Ascending aorta (tissue), 2 donors: Measurements from ENCODE around the gene ELANE. TPM values are rescaled to one million over a fixed set of nuclear protein-coding genes. Genes with fewer than 3 reads are reported as not detected.
"Not testable (repeated sequence)": the region's sequence is repeated elsewhere in the genome, so short reads cannot be mapped to it uniquely, and the experiment has no call there.

Experiments
- DNase-seq, 2 donors: peaks; one replicate each; pipeline ENCODE4 v3.0.0-alpha.2; 2019; ENCODE audit warnings: low spot score in 2 of 2
- H3K27ac ChIP-seq, 2 donors: fragments of 200-600 bp; sonication (generic); one replicate each; pipeline ENCODE4 v1.5.1; 2016 to 2017; ENCODE audit warnings: mild to moderate bottlenecking in 1 of 2
- H3K27me3 ChIP-seq: fragments of 200-600 bp; sonication (generic); one replicate; pipeline ENCODE4 v1.5.1; 2017
- H3K36me3 ChIP-seq, 2 donors: fragments of 200-600 bp; sonication (generic); one replicate each; pipeline ENCODE4 v1.5.1; 2016
- H3K4me1 ChIP-seq, 2 donors: fragments of 200-600 bp; sonication (generic); one replicate each; pipeline ENCODE4 v1.5.1; 2016 to 2017; ENCODE audit warnings: mild to moderate bottlenecking in 1 of 2
- H3K4me3 ChIP-seq, 2 donors: fragments of 200-600 bp; sonication (generic); one replicate each; pipeline ENCODE4 v1.5.1; 2016 to 2017; ENCODE audit warnings: mild to moderate bottlenecking in 1 of 2
- H3K9me3 ChIP-seq, 2 donors: fragments of 200-600 bp; sonication (generic); one replicate each; pipeline ENCODE4 v1.5.1; 2016
- CTCF ChIP-seq, 3 experiments: fragments of 200-600 bp in 2 of 3; fragments of 450-650 bp in 1 of 3; sonication (generic) in 2 of 3; IDR thresholded peaks; one replicate each; pipeline ENCODE4 v1.5.1; 2016 to 2019; ENCODE audit warnings: antibody characterized with exemption in 3 of 3, mild to moderate bottlenecking in 1 of 3, moderate library complexity in 1 of 3
- intact Hi-C: fragments of 100-400 bp; cut with DNase I; formaldehyde crosslinking; loops from one replicate; pipeline ENCODE4 v1.15.1; 2023
- total RNA-seq: library from RNA; depleted of rRNA; stranded (reverse); fragments of >200 nt; gene quantifications from one replicate; pipeline ENCODE4 v1.1.0, GENCODE V29; 2016

Gene ELANE
- total RNA-seq, 1 donor from 2014 or later = not detected

DNA sequence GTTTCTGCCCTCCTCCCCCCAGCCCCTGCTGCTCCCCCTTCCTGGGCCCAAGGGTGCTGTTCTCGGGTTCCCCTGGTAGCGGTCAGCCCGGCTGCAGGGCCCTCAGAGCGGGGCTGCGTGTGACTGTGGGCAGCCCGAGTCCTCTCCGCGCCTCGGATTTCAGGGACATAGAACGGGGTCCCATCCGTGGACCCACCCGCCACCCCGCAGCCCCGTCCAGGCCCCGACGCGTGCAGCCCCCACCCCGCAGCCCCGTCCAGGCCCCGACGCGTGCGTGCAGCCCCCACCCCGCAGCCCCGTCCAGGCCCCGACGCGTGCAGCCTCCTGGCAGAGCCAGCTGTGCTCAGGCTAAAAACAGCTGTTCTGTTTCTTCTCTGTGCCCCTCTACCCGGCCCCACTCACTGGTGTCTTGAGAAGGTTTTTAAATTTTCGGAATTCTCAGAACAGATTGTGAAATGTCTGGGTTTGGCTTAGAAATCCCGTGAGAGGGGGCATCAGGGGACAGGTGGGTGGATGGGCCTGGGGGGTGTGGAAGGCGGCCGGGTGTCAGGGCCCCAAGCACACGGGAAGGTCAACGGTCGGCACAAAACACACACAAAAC, 16.8 kb upstream of the ELANE start:
- no peaks in the 10 kb centered on the region for H3K4me1 ChIP-seq
- intact Hi-C loops = no loop called here
- peaks cover 4% of the 10 kb centered on the region for H3K27me3 ChIP-seq

GRCh38 chr19:840519-841206, 11.4 kb upstream of the ELANE start, which contains the start of gene PRTN3:
TSS of gene PRTN3 (plus strand) at chr19:840999. CDS start at chr19:841009, 10 bp downstream.
- DNase-seq = no peak
- no peaks in the 10 kb centered on the region for H3K36me3 ChIP-seq
- H3K4me1 ChIP-seq = peaks cover 7% of the 10 kb centered on the region in 2 donors
- intact Hi-C loops = no loop called here
- TF ChIP-seq CTCF (IDR thresholded peaks at IDR 0.05) = no peak
- H3K27me3 ChIP-seq = peaks cover 16% of the 10 kb centered on the region
- H3K27ac ChIP-seq = no peak within 1 kb of the TSS
- H3K9me3 ChIP-seq = no peaks in the 10 kb centered on the region
- no peak within 1 kb of the TSS for H3K4me3 ChIP-seq

More for the DNA sequence above, 16.8 kb upstream of the ELANE start:
- TF ChIP-seq CTCF (IDR thresholded peaks at IDR 0.05) = no peak
- DNase-seq = no peak
- Histone ChIP-seq H3K9me3 (no peaks in the 10 kb centered on the region), H3K36me3 (no peaks in the 10 kb centered on the region), H3K27ac (no peak overlapping the region), H3K4me3 (no peak overlapping the region)

DNA sequence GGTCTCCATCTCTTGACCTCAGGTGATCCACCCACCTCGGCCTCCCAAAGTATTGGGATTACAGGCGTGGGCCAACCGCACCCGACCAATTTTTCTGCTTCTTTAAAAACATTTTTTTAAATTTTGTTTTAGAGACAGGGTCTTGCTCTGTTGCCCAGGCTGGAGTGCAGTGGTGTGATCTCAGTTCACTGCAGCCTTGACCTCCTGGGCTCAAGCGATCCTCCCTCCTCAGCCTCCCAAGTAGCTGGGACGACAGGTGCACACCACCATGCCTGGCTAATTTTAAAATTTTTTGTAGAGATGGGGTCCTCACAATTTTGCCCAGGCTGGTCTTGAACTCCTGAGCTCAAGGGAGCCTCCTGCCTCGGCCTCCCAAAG, 9.3 kb upstream of the ELANE start:
- DNase-seq, intact Hi-C loops, H3K36me3 ChIP-seq, H3K4me1 ChIP-seq, H3K27ac ChIP-seq, H3K4me3 ChIP-seq, H3K9me3 ChIP-seq: not testable (repeated sequence)
- H3K27me3 ChIP-seq = peaks cover 29% of the 10 kb centered on the region

- Histone ChIP-seq H3K4me3 (peak overlapping the region in 1 of 2 donors; percentile 29), H3K9me3 (no peaks in the 10 kb centered on the region), H3K4me1 (peaks cover 7% of the 10 kb centered on the region in 2 donors), H3K27ac (no peak overlapping the region), H3K36me3 (no peaks in the 10 kb centered on the region), H3K27me3 (peaks cover 32% of the 10 kb centered on the region)
- no peak for DNase-seq
- no peak for TF ChIP-seq CTCF (IDR thresholded peaks at IDR 0.05)
- intact Hi-C loops = no loop called here
These were observed 8.8 kb upstream of the ELANE start for GRCh38 chr19:843180-843835.

DNA sequence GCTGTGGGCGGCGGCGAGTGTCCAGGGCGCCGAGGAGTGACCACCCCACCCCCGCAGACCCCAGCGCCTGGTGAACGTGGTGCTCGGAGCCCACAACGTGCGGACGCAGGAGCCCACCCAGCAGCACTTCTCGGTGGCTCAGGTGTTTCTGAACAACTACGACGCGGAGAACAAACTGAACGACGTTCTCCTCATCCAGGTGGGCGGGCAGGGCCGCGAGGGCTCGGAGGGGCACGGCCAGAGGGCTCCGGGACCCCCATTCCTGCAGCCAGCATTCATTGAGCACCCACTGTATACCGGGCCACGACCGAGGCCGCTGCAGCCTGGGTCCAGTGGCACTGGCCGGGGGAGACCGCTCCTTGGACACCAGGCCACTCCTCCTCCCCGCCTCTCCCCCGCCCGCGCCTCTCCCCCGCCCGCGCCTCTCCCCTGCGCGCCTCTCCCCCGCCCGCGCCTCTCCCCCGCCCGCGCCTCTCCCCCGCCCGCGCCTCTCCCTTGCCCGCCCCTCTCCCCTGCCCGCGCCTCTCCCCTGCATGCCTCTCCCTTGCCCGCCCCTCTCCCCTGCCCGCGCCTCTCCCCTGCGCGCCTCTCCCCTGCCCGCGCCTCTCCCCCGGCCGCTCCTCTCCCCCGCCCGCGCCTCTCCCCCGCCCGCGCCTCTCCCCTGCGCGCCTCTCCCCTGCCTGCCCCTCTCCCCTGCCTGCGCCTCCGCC, 8.1 kb upstream of the ELANE start:
- no peak overlapping the region for H3K27ac ChIP-seq
- no peaks in the 10 kb centered on the region for H3K36me3 ChIP-seq
- peaks cover 32% of the 10 kb centered on the region for H3K27me3 ChIP-seq
- peak overlapping the region in 1 of 2 donors; percentile 29 for H3K4me3 ChIP-seq
- no peak for DNase-seq
- H3K4me1 ChIP-seq = peaks cover 7% of the 10 kb centered on the region in 2 donors
- no peak for TF ChIP-seq CTCF (IDR thresholded peaks at IDR 0.05)
- intact Hi-C loops = no loop called here
- no peaks in the 10 kb centered on the region for H3K9me3 ChIP-seq
